SK-N-MC (cell line): ENCODE measurements around the gene CACTIN.

Experiments used
- EZH2 ChIP-seq: fragments of 200-600 bp; sonication (generic); IDR thresholded peaks from one replicate; pipeline ENCODE4 v1.6.1; 2017; ENCODE audit warnings: antibody characterized with exemption
- POLR2AphosphoS5 ChIP-seq: IDR thresholded peaks from 2 replicates; pipeline ENCODE4 v1.6.1; 2012; ENCODE audit warnings: mild to moderate bottlenecking, low read depth, low read length, borderline replicate concordance

DNA sequence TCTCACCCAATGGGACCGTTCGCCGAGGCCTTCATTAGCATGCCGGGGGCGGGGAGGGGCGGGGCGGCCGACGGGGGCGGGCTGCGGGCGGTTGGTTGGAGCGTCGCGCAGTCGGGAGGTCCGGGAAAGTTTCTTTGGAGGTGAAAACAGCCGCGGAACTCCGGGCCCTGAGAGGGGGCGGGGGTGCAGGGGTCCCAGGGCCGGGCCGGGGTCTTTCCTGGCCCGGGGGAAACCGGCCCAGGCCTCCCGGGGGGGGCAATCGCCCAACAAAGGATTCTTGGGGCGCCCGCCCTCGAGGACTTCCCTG, 53.8 kb downstream of the CACTIN start, which contains the start of gene HMG20B:
- no peak for TF ChIP-seq POLR2AphosphoS5
- no peak for TF ChIP-seq EZH2
